Measurements from ENCODE around the gene SULT2B1.
"Not testable (repeated sequence)": the region's sequence is repeated elsewhere in the genome, so short reads cannot be mapped to it uniquely, and the experiment has no call there.

The SULT2B1 gene

GRCh38 chr19:48561412-48561811 lies 9.4 kb downstream of the SULT2B1 start:
- DNase-seq: no peak

- no peak for DNase-seq
Measured at GRCh38 chr19:48565090-48565489, 13.1 kb downstream of the SULT2B1 start.

GRCh38 chr19:48568345-48568886 lies 16.4 kb downstream of the SULT2B1 start:
- no peak for DNase-seq

GRCh38 chr19:48569814-48570213 lies 17.8 kb downstream of the SULT2B1 start:
- DNase-seq: no peak

GRCh38 chr19:48571378-48572162 lies 19.6 kb downstream of the SULT2B1 start:
- DNase-seq: no peak

- no peak for DNase-seq
Measured at GRCh38 chr19:48573163-48573505, 21.2 kb downstream of the SULT2B1 start.

GRCh38 chr19:48575931-48576622 lies 24.1 kb downstream of the SULT2B1 start:
- DNase-seq: no peak

- not testable (repeated sequence) for DNase-seq
Measured at GRCh38 chr19:48577908-48578307, 25.9 kb downstream of the SULT2B1 start.

GRCh38 chr19:48578891-48579290 lies 26.9 kb downstream of the SULT2B1 start:
- DNase-seq: no peak

- DNase-seq: no peak
Measured at GRCh38 chr19:48582168-48582567, 30.2 kb downstream of the SULT2B1 start.

GRCh38 chr19:48587387-48587786 lies 35.4 kb downstream of the SULT2B1 start:
- DNase-seq: no peak

- peak; percentile 86 for DNase-seq
Measured at GRCh38 chr19:48588670-48589401, 36.9 kb downstream of the SULT2B1 start.

GRCh38 chr19:48591021-48591420 lies 39.0 kb downstream of the SULT2B1 start:
- DNase-seq: no peak

- no peak for DNase-seq
Measured at GRCh38 chr19:48595171-48595570, 43.2 kb downstream of the SULT2B1 start.

- DNase-seq: no peak
Measured at GRCh38 chr19:48595833-48596232, 43.9 kb downstream of the SULT2B1 start.

GRCh38 chr19:48596237-48596636 lies 44.3 kb downstream of the SULT2B1 start:
- DNase-seq: no peak

GRCh38 chr19:48596679-48597465 lies 44.9 kb downstream of the SULT2B1 start:
- DNase-seq: peak; percentile 29

- DNase-seq: no peak
Measured at GRCh38 chr19:48598996-48599700, 47.2 kb downstream of the SULT2B1 start.

GRCh38 chr19:48600679-48601417 lies 48.9 kb downstream of the SULT2B1 start:
- no peak for DNase-seq

GRCh38 chr19:48603001-48603400 lies 51.0 kb downstream of the SULT2B1 start:
- no peak for DNase-seq

- no peak for DNase-seq
Measured at GRCh38 chr19:48603449-48603848, 51.5 kb downstream of the SULT2B1 start.

All from stimulated activated CD4-positive, alpha-beta T cell treated with anti-CD3 and anti-CD28 coated beads, Interleukin-4, amount 100 ng/mL, for 1 hour (primary cell).